ENCODE measurements around the gene CTBS.
A peak's percentile ranks its signal among the peaks of the same experiment; 100 is the strongest.
"Not testable (repeated sequence)": the region's sequence is repeated elsewhere in the genome, so short reads cannot be mapped to it uniquely, and the experiment has no call there.

Gene CTBS

GRCh38 chr1:84573967-84574842, at the start of gene CTBS:
CTBS (minus strand) TSS chr1:84574440; CDS start chr1:84574415, 25 bp downstream.
- peak; percentile 89 for DNase-seq (ENCODE audit: low read depth)

- DNase-seq (ENCODE audit: low read depth): no peak
Observed at GRCh38 chr1:84621553-84621952, 47.3 kb upstream of the CTBS start.

GRCh38 chr1:84620720-84621313, 46.6 kb upstream of the CTBS start:
- peak; percentile 72 for DNase-seq (ENCODE audit: low read depth)

- DNase-seq (ENCODE audit: low read depth): peak; percentile 81
Observed at GRCh38 chr1:84619383-84620102, 45.3 kb upstream of the CTBS start.

- no peak for DNase-seq (ENCODE audit: low read depth)
Observed at GRCh38 chr1:84617349-84617748, 43.1 kb upstream of the CTBS start.

GRCh38 chr1:84615790-84616189, 41.5 kb upstream of the CTBS start:
- no peak for DNase-seq (ENCODE audit: low read depth)

- no peak for DNase-seq (ENCODE audit: low read depth)
Observed at GRCh38 chr1:84613887-84614286, 39.6 kb upstream of the CTBS start.

- no peak for DNase-seq (ENCODE audit: low read depth)
Observed at GRCh38 chr1:84613026-84613425, 38.8 kb upstream of the CTBS start.

- DNase-seq (ENCODE audit: low read depth): peak; percentile 71
Observed at GRCh38 chr1:84611796-84612195, 37.6 kb upstream of the CTBS start.

- no peak for DNase-seq (ENCODE audit: low read depth)
Observed at GRCh38 chr1:84611091-84611490, 36.9 kb upstream of the CTBS start.

GRCh38 chr1:84606977-84607376, 32.7 kb upstream of the CTBS start:
- no peak for DNase-seq (ENCODE audit: low read depth)

- no peak for DNase-seq (ENCODE audit: low read depth)
Observed at GRCh38 chr1:84605157-84605556, 30.9 kb upstream of the CTBS start.

GRCh38 chr1:84603941-84604830, 29.9 kb upstream of the CTBS start:
- peak; percentile 97 for DNase-seq (ENCODE audit: low read depth)

GRCh38 chr1:84603223-84603622, 29.0 kb upstream of the CTBS start:
- DNase-seq (ENCODE audit: low read depth): peak; percentile 74

GRCh38 chr1:84600796-84601195, 26.6 kb upstream of the CTBS start:
- DNase-seq (ENCODE audit: low read depth): no peak

GRCh38 chr1:84598846-84599741, 24.9 kb upstream of the CTBS start:
- DNase-seq (ENCODE audit: low read depth): peak; percentile 87

- peak; percentile 20 for DNase-seq (ENCODE audit: low read depth)
Observed at GRCh38 chr1:84598418-84598817, 24.2 kb upstream of the CTBS start.

GRCh38 chr1:84597011-84597410, 22.8 kb upstream of the CTBS start:
- no peak for DNase-seq (ENCODE audit: low read depth)

GRCh38 chr1:84594959-84595358, 20.7 kb upstream of the CTBS start:
- not testable (repeated sequence) for DNase-seq (ENCODE audit: low read depth)

- no peak for DNase-seq (ENCODE audit: low read depth)
Observed at GRCh38 chr1:84587099-84587498, 12.9 kb upstream of the CTBS start.

- no peak for DNase-seq (ENCODE audit: low read depth)
Observed at GRCh38 chr1:84585803-84586202, 11.6 kb upstream of the CTBS start.
